Subcutaneous abdominal adipose tissue (tissue), 5 donors: Measurements from ENCODE around the gene HGS.

Experiments used
- H3K27ac ChIP-seq: one replicate; pipeline ENCODE4 v1.7.0; 2013; ENCODE audit warnings: low read depth, mild to moderate bottlenecking, inconsistent platforms, low read length, moderate library complexity
- H3K27me3 ChIP-seq, 5 donors: one replicate each; pipeline ENCODE4 v1.7.0; 2013; ENCODE audit warnings: low read length in 5 of 5, inconsistent platforms in 1 of 5; ENCODE audit not compliant: control insufficient read depth in 5 of 5, insufficient read depth in 4 of 5
- H3K36me3 ChIP-seq, 5 donors: one replicate each; pipeline ENCODE4 v1.7.0; 2013; ENCODE audit warnings: low read length in 5 of 5; ENCODE audit not compliant: control insufficient read depth in 5 of 5, insufficient read depth in 5 of 5
- H3K4me1 ChIP-seq, 5 donors: one replicate each; pipeline ENCODE4 v1.7.0; 2013; ENCODE audit warnings: low read length in 5 of 5, mild to moderate bottlenecking in 3 of 5, moderate library complexity in 1 of 5; ENCODE audit not compliant: control insufficient read depth in 5 of 5, insufficient read depth in 5 of 5
- H3K4me3 ChIP-seq, 5 donors: one replicate each; pipeline ENCODE4 v1.7.0; 2013; ENCODE audit warnings: low read length in 5 of 5, low read depth in 1 of 5
- H3K9ac ChIP-seq, 5 donors: one replicate each; pipeline ENCODE4 v1.7.0; 2013; ENCODE audit warnings: low read length in 5 of 5, mild to moderate bottlenecking in 4 of 5, moderate library complexity in 3 of 5
- H3K9me3 ChIP-seq, 5 donors: one replicate each; pipeline ENCODE4 v1.7.0; 2013; ENCODE audit warnings: low read length in 5 of 5; ENCODE audit not compliant: control insufficient read depth in 5 of 5
- donor health status: healthy.
- donor health status: healthy.
- donor health status: healthy.
- donor health status: healthy.
- donor health status: healthy.

Gene HGS

GRCh38 chr17:81701288-81702071 is 17.7 kb downstream of the HGS start:
- no peaks in the 10 kb centered on the region for H3K27me3 ChIP-seq
- peaks cover 0 to 61% (median 55%) of the 10 kb centered on the region in 5 donors for H3K36me3 ChIP-seq
- peak overlapping the region in 2 of 5 donors; percentile 59 to 100 for H3K9ac ChIP-seq
- H3K9me3 ChIP-seq: no peaks in the 10 kb centered on the region
- peak overlapping the region in 3 of 5 donors; percentile 86 to 94 (median 93) for H3K4me3 ChIP-seq
- H3K27ac ChIP-seq: no peak overlapping the region
- H3K4me1 ChIP-seq: peaks cover 4 to 37% (median 36%) of the 10 kb centered on the region in 5 donors

DNA sequence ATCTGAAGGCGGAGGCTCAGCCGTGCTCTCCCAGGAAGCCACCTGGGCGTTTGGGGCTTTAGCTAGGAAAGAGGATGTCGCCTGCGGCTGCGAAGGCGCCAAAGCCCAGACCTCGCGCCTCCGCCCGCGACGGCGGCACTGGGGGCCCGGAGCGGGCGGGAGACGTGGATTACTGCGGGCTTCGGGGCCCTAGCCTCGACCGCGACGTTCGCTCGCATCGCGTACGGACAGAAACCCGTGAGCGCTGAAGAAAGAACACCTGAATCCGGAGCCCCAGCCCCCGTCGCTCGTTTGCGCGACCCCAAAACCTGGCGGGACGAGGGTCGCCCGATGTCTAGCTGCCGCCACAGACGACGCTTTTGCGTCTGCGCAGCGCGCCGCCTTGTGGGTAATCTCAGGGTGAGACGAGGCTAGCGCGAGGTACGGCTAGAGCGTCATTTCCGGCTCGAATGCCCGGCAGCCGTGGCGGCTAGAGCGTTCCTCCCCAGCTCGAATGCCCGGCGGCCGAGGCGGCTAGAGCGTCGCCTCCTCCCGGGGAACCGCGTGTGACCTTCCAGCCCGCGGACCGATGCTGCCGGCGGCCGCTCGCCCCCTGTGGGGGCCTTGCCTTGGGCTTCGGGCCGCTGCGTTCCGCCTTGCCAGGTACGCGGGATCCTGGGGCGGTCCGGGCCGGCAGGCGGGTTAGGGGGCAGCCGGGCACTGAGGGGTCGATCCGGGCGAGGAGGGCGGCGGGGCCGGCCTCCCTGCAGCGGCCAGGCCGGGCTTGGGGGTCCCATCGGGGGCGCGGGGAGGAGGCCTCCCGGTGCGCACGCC is 19.3 kb downstream of the HGS start, which contains the start of gene MRPL12:
Gene MRPL12 (plus strand): TSS at position 434 of the 813 bp plus-strand sequence. CDS start 135 bp downstream, at position 569.
- Histone ChIP-seq H3K9ac (peak within 1 kb of the TSS; percentile 95 to 100 (median 98)), H3K36me3 (peaks cover 0 to 61% (median 52%) of the 10 kb centered on the region in 5 donors), H3K4me3 (peak within 1 kb of the TSS; percentile 86 to 96 (median 93)), H3K27me3 (no peaks in the 10 kb centered on the region), H3K9me3 (no peaks in the 10 kb centered on the region), H3K27ac (peak within 1 kb of the TSS; percentile 93), H3K4me1 (peaks cover 4 to 44% (median 36%) of the 10 kb centered on the region in 5 donors)

- peak overlapping the region in 4 of 5 donors; percentile 95 to 100 (median 98) for H3K9ac ChIP-seq
- H3K4me3 ChIP-seq: peak overlapping the region; percentile 60 to 94 (median 89)
- no peaks in the 10 kb centered on the region for H3K9me3 ChIP-seq
- H3K27ac ChIP-seq: peak overlapping the region; percentile 93
- peaks cover 0 to 54% (median 46%) of the 10 kb centered on the region in 5 donors for H3K36me3 ChIP-seq
- H3K27me3 ChIP-seq: no peaks in the 10 kb centered on the region
- peaks cover 4 to 46% (median 36%) of the 10 kb centered on the region in 5 donors for H3K4me1 ChIP-seq
Measured at GRCh38 chr17:81703747-81704654, 20.2 kb downstream of the HGS start.

- no peaks in the 10 kb centered on the region for H3K27me3 ChIP-seq
- peaks cover 9 to 53% (median 43%) of the 10 kb centered on the region in 5 donors for H3K4me1 ChIP-seq
- no peak overlapping the region for H3K4me3 ChIP-seq
- peaks cover 0 to 45% (median 38%) of the 10 kb centered on the region in 5 donors for H3K36me3 ChIP-seq
- H3K9ac ChIP-seq: no peak overlapping the region
- H3K9me3 ChIP-seq: no peaks in the 10 kb centered on the region
- H3K27ac ChIP-seq: no peak overlapping the region
Measured at GRCh38 chr17:81705518-81706231, 21.9 kb downstream of the HGS start.

- Histone ChIP-seq H3K4me1 (peaks cover 12 to 53% (median 43%) of the 10 kb centered on the region in 5 donors), H3K36me3 (peaks cover 0 to 40% (median 32%) of the 10 kb centered on the region in 5 donors), H3K9me3 (no peaks in the 10 kb centered on the region), H3K4me3 (no peak overlapping the region), H3K9ac (no peak overlapping the region), H3K27me3 (no peaks in the 10 kb centered on the region), H3K27ac (no peak overlapping the region)
Measured at GRCh38 chr17:81706232-81706611, 22.4 kb downstream of the HGS start.

DNA sequence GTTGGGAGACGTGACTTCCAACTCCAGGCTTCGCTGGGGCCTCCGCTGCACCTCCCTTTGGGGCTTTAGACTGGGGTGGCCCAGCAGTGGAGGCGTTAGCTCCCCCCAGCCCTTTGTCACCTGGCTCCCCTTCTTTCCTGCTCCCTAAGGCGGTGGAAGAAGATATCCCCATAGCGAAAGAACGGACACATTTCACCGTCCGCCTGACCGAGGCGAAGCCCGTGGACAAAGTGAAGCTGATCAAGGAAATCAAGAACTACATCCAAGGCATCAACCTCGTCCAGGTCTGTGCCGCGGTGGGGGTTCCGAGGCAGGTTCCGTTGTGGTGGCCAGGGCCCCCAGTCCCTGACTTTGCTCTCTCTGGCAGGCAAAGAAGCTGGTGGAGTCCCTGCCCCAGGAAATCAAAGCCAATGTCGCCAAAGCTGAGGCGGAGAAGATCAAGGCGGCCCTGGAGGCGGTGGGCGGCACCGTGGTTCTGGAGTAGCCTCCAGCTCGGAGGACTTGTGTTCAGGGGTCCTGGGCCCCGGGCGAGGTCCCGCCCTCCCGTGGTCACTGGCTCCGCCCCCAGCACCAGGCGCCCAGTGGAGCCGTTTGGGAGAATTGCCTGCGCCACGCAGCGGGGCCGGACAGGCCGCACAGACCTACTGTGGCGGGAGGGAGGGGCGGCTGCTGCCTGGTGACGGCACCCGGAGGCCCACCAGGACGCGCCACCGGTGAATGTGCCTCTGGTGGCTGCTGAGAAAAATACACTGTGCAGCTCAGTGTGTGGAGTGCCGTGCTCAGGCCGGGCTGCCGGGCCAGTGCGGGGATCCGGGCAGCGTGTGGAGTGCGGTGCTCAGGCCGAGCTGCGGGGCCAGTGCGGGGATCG is 23.2 kb downstream of the HGS start:
- no peaks in the 10 kb centered on the region for H3K27me3 ChIP-seq
- H3K36me3 ChIP-seq: peaks cover 0 to 33% (median 26%) of the 10 kb centered on the region in 5 donors
- H3K9ac ChIP-seq: peak overlapping the region in 1 of 5 donors; percentile 41
- H3K4me1 ChIP-seq: peaks cover 12 to 51% (median 42%) of the 10 kb centered on the region in 5 donors
- H3K9me3 ChIP-seq: no peaks in the 10 kb centered on the region
- no peak overlapping the region for H3K4me3 ChIP-seq
- H3K27ac ChIP-seq: no peak overlapping the region

GRCh38 chr17:81707725-81708646 is 24.2 kb downstream of the HGS start:
- Histone ChIP-seq H3K27ac (no peak overlapping the region), H3K9ac (peak overlapping the region in 1 of 5 donors; percentile 41), H3K4me3 (no peak overlapping the region), H3K4me1 (peaks cover 12 to 47% (median 39%) of the 10 kb centered on the region in 5 donors), H3K36me3 (peaks cover 0 to 33% (median 26%) of the 10 kb centered on the region in 5 donors), H3K9me3 (no peaks in the 10 kb centered on the region), H3K27me3 (no peaks in the 10 kb centered on the region)

- H3K4me1 ChIP-seq: peaks cover 12 to 51% (median 43%) of the 10 kb centered on the region in 5 donors
- H3K27ac ChIP-seq: no peak overlapping the region
- no peak overlapping the region for H3K9ac ChIP-seq
- peaks cover 0 to 33% (median 26%) of the 10 kb centered on the region in 5 donors for H3K36me3 ChIP-seq
- no peaks in the 10 kb centered on the region for H3K9me3 ChIP-seq
- no peaks in the 10 kb centered on the region for H3K27me3 ChIP-seq
- no peak overlapping the region for H3K4me3 ChIP-seq
Measured at GRCh38 chr17:81708739-81709185, 25.0 kb downstream of the HGS start.
